DMS79 treated with DMSO at 0.1 percent for 48 hours (cell line): ENCODE data around the gene KANK2.
"Not testable (repeated sequence)": the region's sequence is repeated elsewhere in the genome, so short reads cannot be mapped to it uniquely, and the experiment has no call there.

Experiments used
- DNase-seq: peaks from one replicate; lab custom pipeline; 2025; lab: John Stamatoyannopoulos, UW

Gene KANK2

GRCh38 chr19:11140023-11140538 is 57.3 kb downstream of the KANK2 start:
- DNase-seq = not testable (repeated sequence)

- DNase-seq = peak; percentile 14
These were observed 58.6 kb downstream of the KANK2 start for GRCh38 chr19:11138601-11139300.

- peak; percentile 88 for DNase-seq
These were observed 59.6 kb downstream of the KANK2 start for GRCh38 chr19:11137542-11138384.

- no peak for DNase-seq
These were observed 60.8 kb downstream of the KANK2 start for GRCh38 chr19:11136400-11137101.

GRCh38 chr19:11131471-11131870 is 65.9 kb downstream of the KANK2 start:
- no peak for DNase-seq

GRCh38 chr19:11130824-11131455 is 66.4 kb downstream of the KANK2 start:
- DNase-seq = no peak

- DNase-seq = no peak
These were observed 69.4 kb downstream of the KANK2 start for GRCh38 chr19:11127905-11128304.

GRCh38 chr19:11125994-11126685 is 71.2 kb downstream of the KANK2 start:
- peak; percentile 66 for DNase-seq

GRCh38 chr19:11124157-11124556 is 73.2 kb downstream of the KANK2 start:
- DNase-seq = not testable (repeated sequence)

GRCh38 chr19:11123114-11123513 is 74.2 kb downstream of the KANK2 start:
- no peak for DNase-seq

- not testable (repeated sequence) for DNase-seq
These were observed 75.4 kb downstream of the KANK2 start for GRCh38 chr19:11121963-11122362.

GRCh38 chr19:11116507-11116906 is 80.8 kb downstream of the KANK2 start:
- no peak for DNase-seq

- DNase-seq = no peak
These were observed 81.4 kb downstream of the KANK2 start for GRCh38 chr19:11115895-11116446.

GRCh38 chr19:11115042-11115441 is 82.3 kb downstream of the KANK2 start:
- DNase-seq = no peak
